GM18907 (cell line): Measurements from ENCODE around the gene HIVEP3.
"Not testable (repeated sequence)": the region's sequence is repeated elsewhere in the genome, so short reads cannot be mapped to it uniquely, and the experiment has no call there.

Source experiments
- ATAC-seq: cut with Tn5 transposase; IDR thresholded peaks from one replicate; pipeline ENCODE4 v1.9.1; 2021; ENCODE audit warnings: mild to moderate bottlenecking, moderate library complexity; ENCODE audit not compliant: unreplicated experiment

Gene HIVEP3

DNA sequence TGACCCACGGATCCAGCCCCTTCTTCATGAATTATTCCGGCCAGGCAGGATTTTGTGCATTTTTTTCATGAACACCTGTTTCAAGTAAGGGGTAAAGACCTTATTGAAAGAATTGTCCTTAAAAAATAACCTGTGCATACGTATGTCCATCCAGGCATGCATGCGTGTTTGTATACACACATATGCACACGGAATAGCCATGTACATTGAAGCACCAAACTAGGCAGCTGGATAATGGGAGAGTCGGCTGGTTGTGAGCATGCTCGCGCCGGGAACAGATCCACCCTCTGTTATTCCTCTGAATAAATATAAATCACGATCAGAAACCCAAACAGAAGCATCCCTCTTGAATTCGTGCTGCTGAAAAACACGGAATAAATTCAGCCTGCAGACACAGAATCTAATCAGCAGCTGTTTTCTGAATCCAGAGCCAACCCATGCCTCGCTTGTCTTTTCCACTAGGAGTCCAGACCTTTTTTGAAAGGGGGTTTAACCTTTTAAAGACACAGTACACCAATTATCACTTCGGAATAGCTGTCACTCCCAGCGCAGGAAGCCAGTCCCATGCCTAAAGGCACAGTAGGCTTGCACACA lies at the start of gene HIVEP3:
Gene HIVEP3 (minus strand): TSS at position 473 of the 594 bp plus-strand sequence.
- no peak for ATAC-seq

GRCh38 chr1:41964400-41964799 lies 45.7 kb upstream of the HIVEP3 start:
- no peak for ATAC-seq

GRCh38 chr1:41963636-41964035 lies 44.9 kb upstream of the HIVEP3 start:
- ATAC-seq: no peak

DNA sequence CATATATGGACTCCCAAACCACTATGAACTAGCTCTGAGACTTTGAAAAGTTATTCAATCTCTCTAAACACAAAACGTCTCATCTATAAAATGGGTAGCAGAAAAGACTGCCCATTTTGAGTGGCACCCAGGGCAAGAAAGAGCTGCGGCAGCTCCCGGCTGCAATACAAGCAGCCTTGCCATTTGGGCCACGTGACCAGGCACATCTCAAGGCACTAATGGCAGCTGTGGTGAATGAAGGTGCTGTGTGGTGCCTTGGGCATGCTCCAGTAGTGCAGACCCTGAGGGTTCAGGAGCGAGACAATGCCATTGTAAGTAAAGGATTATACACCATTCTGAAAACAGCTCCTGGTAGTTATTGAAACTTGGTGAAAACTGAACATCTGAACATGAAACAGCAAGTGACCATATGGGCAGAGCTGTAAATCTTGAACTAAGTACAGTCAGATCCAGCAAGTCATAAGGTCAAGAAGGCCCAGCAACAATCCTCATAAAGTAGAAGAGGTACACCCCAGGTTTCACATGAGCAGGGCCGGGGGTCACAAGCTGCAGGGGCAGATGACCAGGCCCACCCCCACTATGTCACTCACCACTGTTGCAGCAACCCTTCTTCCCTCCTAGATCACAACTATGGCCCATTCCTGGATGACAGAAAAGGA lies 39.4 kb upstream of the HIVEP3 start:
- no peak for ATAC-seq

GRCh38 chr1:41957568-41957967 lies 38.8 kb upstream of the HIVEP3 start:
- ATAC-seq: no peak

GRCh38 chr1:41955461-41956159 lies 36.9 kb upstream of the HIVEP3 start:
- peak; percentile 80 for ATAC-seq

DNA sequence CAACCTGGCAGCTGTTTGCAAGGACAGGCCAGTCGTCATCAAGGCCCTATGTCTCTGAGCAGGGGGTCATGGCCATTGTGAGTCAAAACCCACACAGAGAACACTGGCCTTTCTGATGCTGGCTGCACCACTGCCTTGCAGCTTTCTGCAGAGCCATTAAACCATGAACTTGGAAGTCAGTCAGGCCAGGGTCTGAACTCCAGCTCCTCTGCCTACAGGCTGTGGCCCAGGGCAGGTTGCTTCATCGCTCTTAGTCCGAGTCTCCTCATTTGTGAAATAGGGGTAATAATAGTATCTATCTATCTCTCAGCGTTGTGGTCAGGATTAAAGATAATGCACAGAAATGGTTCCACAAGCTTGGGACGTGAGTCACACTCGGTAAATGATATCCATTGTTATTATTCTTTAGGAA lies 35.8 kb upstream of the HIVEP3 start:
- ATAC-seq: no peak

GRCh38 chr1:41953291-41953690 lies 34.6 kb upstream of the HIVEP3 start:
- ATAC-seq: no peak

DNA sequence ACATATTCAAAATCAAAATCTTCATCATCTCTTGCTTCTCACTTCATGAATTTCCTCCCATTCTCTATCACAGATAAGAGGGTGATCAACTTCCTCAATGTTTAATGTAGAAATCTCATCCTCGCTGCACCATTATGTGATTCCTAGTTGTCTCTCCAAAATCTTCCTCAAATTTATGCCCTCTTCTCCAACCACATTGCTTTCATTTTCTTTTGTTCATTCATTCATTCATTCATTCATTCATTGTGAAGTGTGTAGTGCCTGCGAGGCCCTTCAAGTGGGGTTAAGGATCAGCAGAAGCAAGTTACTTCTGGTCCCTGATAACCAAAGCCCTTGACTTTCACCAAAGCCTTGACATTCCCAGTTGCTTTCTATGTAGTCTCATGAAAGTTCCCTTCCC lies 33.5 kb upstream of the HIVEP3 start:
- ATAC-seq: no peak

DNA sequence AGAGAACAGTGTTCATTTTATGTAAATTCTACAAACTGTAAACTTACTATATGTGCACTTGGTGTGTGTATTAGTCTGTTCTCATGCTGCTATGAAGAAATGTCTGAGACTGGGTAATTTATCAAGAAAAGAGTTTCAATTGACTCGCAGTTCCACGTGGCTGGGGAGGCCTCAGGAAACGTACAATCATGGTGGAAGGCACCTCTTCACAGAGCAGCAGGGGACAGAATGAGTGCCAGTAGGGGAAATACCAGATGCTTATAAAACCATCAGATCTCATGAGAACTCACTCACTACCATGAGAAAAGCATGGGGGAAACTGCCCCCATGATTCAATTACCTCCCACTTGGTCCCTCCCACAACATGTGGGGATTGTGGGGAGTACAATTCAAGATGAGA lies 32.8 kb upstream of the HIVEP3 start:
- not testable (repeated sequence) for ATAC-seq

DNA sequence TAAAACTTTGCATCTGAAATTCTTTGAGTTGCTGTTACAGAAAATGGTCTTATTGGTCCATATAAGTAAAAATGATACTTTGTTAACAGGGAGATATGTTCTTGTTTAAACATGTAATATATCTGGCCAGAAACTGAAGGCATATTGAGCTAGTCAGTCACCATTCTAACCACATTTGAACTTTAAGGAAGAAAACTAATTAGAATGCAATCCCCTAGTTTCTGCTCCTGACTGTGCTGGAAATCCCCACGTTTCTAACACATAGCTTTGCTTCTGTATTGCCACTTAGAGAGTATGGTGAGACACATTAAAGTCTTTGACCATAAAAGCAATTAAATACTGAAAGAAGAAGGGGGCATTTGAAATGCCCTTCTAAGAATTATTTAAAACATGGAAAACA lies 32.1 kb upstream of the HIVEP3 start:
- no peak for ATAC-seq

DNA sequence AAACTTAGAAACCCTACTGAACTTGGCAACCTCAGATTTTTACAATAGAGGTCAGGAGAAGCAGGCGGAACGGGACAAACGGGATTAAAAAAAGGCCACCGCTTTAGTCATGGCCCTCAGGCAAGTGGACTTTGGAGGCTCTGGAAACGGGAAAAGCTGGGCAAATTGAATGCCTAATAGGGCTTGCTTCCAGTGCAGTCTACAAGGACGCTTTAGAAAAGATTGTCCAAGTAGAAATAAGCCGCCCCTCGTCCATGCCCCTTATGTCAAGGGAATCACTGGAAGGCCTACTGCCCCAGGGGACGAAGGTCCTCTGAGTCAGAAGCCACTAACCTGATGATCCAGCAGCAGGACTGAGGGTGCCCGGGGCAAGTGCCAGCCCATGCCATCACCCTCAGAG lies 27.2 kb upstream of the HIVEP3 start:
- ATAC-seq: not testable (repeated sequence)

DNA sequence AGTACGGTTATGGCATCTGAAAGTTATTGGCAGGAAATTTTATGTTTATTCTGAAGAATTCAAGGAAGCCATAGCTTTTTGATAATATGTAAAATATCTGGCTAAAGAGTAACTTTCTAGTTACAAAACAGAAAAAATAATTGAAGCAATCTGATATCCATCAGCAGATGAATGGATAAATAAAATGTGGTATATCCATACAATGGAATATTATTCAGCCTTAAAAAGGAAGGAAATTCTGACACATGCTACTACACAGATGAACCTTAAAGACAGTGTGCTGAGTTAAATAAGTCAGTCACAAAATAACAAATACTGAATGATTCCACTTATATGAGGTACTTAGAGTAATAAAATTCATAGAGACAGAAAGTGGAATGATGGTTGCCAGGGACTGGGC lies 25.0 kb upstream of the HIVEP3 start:
- ATAC-seq: no peak

DNA sequence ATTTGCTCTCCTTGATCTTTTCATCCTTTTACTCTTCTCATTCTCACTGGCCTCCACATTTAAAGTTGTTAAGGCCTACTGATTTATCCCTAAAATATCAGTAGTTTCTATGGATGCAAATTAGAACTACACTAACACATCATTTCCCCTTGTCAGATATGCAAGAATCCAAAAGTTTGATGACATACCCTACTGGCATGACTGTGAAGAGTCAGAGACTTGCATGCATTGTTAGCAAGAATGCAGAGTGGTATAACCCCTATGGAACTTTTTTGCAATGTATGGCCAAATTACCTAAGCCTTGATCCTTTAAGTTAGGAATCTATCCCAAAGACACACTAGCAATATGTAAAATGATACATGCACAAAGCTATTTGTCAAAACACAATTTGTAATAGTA lies 23.6 kb upstream of the HIVEP3 start:
- no peak for ATAC-seq

DNA sequence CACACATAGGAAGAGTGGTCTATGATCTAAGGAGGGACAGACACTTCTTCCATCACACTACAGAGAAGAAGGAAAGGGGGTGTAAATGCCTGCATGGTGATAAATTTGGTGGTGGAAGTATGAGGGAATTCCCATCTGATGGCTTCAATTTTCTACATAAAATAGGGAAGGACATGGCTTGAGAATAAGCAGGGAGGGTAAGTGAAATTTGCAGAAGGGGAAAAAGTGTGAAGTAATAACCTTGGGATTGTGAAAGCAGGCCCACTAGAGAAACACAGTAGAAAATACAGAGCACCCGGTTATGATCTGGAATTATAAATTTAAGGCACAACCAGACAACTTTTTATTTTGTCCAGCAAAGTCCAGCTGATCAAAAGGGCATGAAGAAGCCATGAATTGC lies 22.7 kb upstream of the HIVEP3 start:
- ATAC-seq: no peak

- ATAC-seq: no peak
Observed at GRCh38 chr1:41939194-41939593, 20.5 kb upstream of the HIVEP3 start.

- no peak for ATAC-seq
Observed at GRCh38 chr1:41936107-41936506, 17.4 kb upstream of the HIVEP3 start.

DNA sequence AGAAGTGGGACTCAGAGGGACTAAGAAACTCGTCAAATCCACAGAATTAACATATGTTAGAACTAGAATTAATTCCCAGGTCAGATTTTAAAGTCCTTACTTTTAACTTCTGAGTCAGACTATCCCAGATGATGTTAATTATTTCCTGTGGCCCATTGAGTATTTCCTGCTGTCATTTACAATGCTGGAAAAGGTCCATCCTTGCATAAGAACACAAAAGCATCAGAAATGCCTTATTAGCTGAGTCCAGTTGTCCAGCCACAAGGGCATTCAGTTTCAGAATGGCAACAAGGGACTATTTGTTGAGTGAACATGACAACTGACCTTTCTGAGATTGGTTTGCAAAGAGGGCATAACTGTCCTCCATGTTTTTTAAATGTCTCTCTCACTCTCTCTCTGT lies 16.5 kb upstream of the HIVEP3 start:
- no peak for ATAC-seq

GRCh38 chr1:41933106-41933505 lies 14.4 kb upstream of the HIVEP3 start:
- ATAC-seq: no peak

- ATAC-seq: no peak
Observed at GRCh38 chr1:41931578-41931977, 12.9 kb upstream of the HIVEP3 start.

DNA sequence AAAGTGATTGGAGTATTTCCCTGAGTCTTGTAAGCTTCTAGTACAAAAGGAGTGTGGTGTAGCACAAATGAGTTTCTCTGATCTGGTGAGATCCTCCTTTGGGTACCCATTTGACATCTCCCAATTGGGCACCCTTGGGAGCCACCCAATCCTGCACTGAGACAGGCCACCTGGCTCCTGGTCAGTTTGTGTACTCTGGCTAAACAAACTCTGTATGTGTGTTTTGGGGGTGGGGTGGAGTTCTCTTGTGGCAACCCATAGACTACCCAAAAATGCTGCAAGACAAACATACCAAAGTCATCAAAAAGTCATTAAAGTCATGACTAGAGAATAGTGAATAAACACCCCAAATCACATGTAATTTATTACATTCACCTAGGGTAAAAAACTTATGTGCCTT lies 8.4 kb upstream of the HIVEP3 start:
- no peak for ATAC-seq

DNA sequence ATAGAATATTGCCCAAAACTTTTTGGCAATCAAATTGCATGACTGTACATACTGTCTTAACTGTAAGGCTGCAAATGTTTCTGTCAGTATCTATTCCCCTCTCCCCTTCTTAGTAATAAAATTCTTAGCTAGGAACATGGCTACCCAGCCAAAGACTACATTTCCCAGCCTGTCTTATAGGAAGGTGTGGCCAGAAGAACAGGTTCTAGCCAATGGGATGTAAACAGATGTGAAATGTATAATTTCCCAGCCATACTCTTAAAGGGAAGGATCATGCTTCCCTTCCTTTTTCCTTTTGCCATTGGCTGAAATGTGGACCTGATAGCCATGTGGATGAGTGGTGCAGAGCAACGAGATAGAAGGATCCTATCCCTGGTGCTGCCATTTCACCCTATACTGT lies 7.0 kb upstream of the HIVEP3 start:
- ATAC-seq: no peak
